PC-3 (cell line): ENCODE results near the gene TMEM267. TPM values are rescaled to one million over a fixed set of nuclear protein-coding genes. Genes with fewer than 3 reads are reported as not detected.
"Not testable (repeated sequence)": the region's sequence is repeated elsewhere in the genome, so short reads cannot be mapped to it uniquely, and the experiment has no call there.

ENCODE experiments used
- ATAC-seq: fragments of 200-7000 bp; cut with Tn5 transposase; 2 replicates; pipeline ENCODE4 v1.9.1; 2020; ENCODE audit warnings: mild to moderate bottlenecking, moderate library complexity
- BruUV-seq: library from RNA; stranded (reverse); fragments of 400-500 nt; replicated peaks from 2 replicates; lab custom pipeline; 2021; lab: Mats Ljungman, UMichigan
- CTCF ChIA-PET: fragments of 300-600 bp; sonication (Branson Sonifier 250); formaldehyde crosslinking; loops from one replicate; lab custom pipeline; 2022; ENCODE audit warnings: antibody characterized with exemption; lab: Charles Lee
- POLR2A ChIA-PET: fragments of 300-600 bp; sonication (Branson Sonifier 250); formaldehyde crosslinking; loops from one replicate; lab custom pipeline; 2022; ENCODE audit warnings: antibody characterized with exemption; ENCODE audit not compliant: unreplicated experiment; lab: Charles Lee
- DNase-seq: peaks from one replicate; pipeline ENCODE4 v3.0.0-alpha.2; 2015
- H2AFZ ChIP-seq: fragments of 300-600 bp; sonication (generic); 2 replicates; pipeline ENCODE4 v1.6.0; 2016; ENCODE audit warnings: antibody characterized with exemption, low read length
- H3F3A ChIP-seq: fragments of 300-600 bp; sonication (generic); one replicate; pipeline ENCODE4 v1.6.0; 2017; ENCODE audit warnings: antibody characterized with exemption, low read length, control low read depth, mild to moderate bottlenecking; ENCODE audit not compliant: unreplicated experiment
- H3K27ac ChIP-seq: fragments of 300-600 bp; sonication (generic); 2 replicates; pipeline ENCODE4 v1.5.1; 2016; ENCODE audit warnings: mild to moderate bottlenecking, low read length
- H3K27me3 ChIP-seq: fragments of 300-600 bp; sonication (generic); 2 replicates; pipeline ENCODE4 v1.6.1; 2016; ENCODE audit warnings: low read length, mixed read lengths
- H3K36me3 ChIP-seq: fragments of 300-600 bp; sonication (generic); 2 replicates; pipeline ENCODE4 v1.6.1; 2016; ENCODE audit warnings: low read depth, mixed run types, low read length, mixed read lengths
- H3K4me1 ChIP-seq: fragments of 300-600 bp; sonication (generic); 2 replicates; pipeline ENCODE4 v1.5.1; 2016; ENCODE audit warnings: low read length; ENCODE audit not compliant: insufficient read depth
- H3K4me2 ChIP-seq: fragments of 300-600 bp; sonication (generic); 2 replicates; pipeline ENCODE4 v1.6.0; 2016; ENCODE audit warnings: low read length
- H3K4me3 ChIP-seq: fragments of 300-600 bp; sonication (generic); 2 replicates; pipeline ENCODE4 v1.5.1; 2016; ENCODE audit warnings: mild to moderate bottlenecking, low read length, mixed read lengths
- H3K79me2 ChIP-seq: fragments of 300-600 bp; sonication (generic); 2 replicates; pipeline ENCODE4 v1.6.1; 2017; ENCODE audit warnings: low read length, mixed read lengths
- H3K9ac ChIP-seq: fragments of 300-600 bp; sonication (generic); 2 replicates; pipeline ENCODE4 v1.6.0; 2016; ENCODE audit warnings: mild to moderate bottlenecking, low read length
- H3K9me2 ChIP-seq: fragments of 300-600 bp; sonication (generic); replicated peaks from 2 replicates; pipeline ENCODE4 v1.6.1; 2016; ENCODE audit warnings: mixed run types, low read length, mixed read lengths
- H3K9me3 ChIP-seq: fragments of 300-600 bp; sonication (generic); 2 replicates; pipeline ENCODE4 v1.6.1; 2016; ENCODE audit warnings: low read length, mixed read lengths
- H4K20me1 ChIP-seq: fragments of 300-600 bp; sonication (generic); 2 replicates; pipeline ENCODE4 v1.6.1; 2016; ENCODE audit warnings: low read length, mixed read lengths
- CTCF ChIP-seq: fragments of 300-600 bp; sonication (generic); conservative IDR thresholded peaks from 2 replicates; pipeline ENCODE4 v1.5.1; 2017; ENCODE audit warnings: antibody characterized with exemption, low read depth, mild to moderate bottlenecking, low read length
- EZH2 ChIP-seq: fragments of 300-600 bp; sonication (generic); IDR thresholded peaks from one replicate; pipeline ENCODE4 v1.6.1; 2017; ENCODE audit warnings: antibody characterized with exemption, mild to moderate bottlenecking, low read length; ENCODE audit not compliant: unreplicated experiment
- EZH2phosphoT487 ChIP-seq: fragments of 300-600 bp; sonication (generic); IDR thresholded peaks from 2 replicates; pipeline ENCODE4 v1.6.1; 2018; ENCODE audit warnings: mild to moderate bottlenecking, antibody characterized with exemption, low read length, borderline replicate concordance
- intact Hi-C: fragments of 100-400 bp; cut with micrococcal nuclease; formaldehyde crosslinking; loops from 2 replicates; pipeline ENCODE4 v1.9.0; 2023
- total RNA-seq: library from RNA; depleted of rRNA; stranded (reverse); fragments of >200 nt; gene quantifications from 2 replicates; pipeline ENCODE4 v1.2.3, GENCODE V29; 2014

TMEM267 gene
- total RNA-seq, 1 experiment from 2014 or later, result 10.0 TPM

GRCh38 chr5:43514025-43514424 is 30.4 kb upstream of the TMEM267 start:
- no peaks in the 10 kb centered on the region for H3K9me2 ChIP-seq
- peaks cover 26% of the 10 kb centered on the region for H3K79me2 ChIP-seq
- ATAC-seq, result no peak
- CTCF ChIA-PET, result no interaction called here
- no TSS peak for BruUV-seq
- peak; percentile 5 for DNase-seq
- peak overlapping the region; percentile 95 for H2AFZ ChIP-seq
- H3K9me3 ChIP-seq, result no peaks in the 10 kb centered on the region
- no peaks in the 10 kb centered on the region for H3F3A ChIP-seq
- POLR2A ChIA-PET, result interaction anchor here (2.0 kb wide), 1 partner anchor 30 kb away, joined by 17 read pairs; the partner anchor contains the start of gene TMEM267
- peak overlapping the region; percentile 89 for H3K4me2 ChIP-seq
- no peaks in the 10 kb centered on the region for H3K27me3 ChIP-seq
- intact Hi-C loops, result no loop called here
- peak overlapping the region; percentile 66; the same call in 1 of the 2 replicates for H3K27ac ChIP-seq
- no peaks in the 10 kb centered on the region for H3K36me3 ChIP-seq
- H3K4me3 ChIP-seq, result peak overlapping the region; percentile 82
- H4K20me1 ChIP-seq, result no peaks in the 10 kb centered on the region
- H3K4me1 ChIP-seq, result peaks cover 18% of the 10 kb centered on the region
- no peak for TF ChIP-seq CTCF
- TF ChIP-seq EZH2phosphoT487, result no peak
- no peak for TF ChIP-seq EZH2
- H3K9ac ChIP-seq, result peak overlapping the region; percentile 84

- H3K27ac ChIP-seq, DNase-seq, H2AFZ ChIP-seq, H3F3A ChIP-seq, ATAC-seq, H3K9me2 ChIP-seq, CTCF ChIA-PET, H3K4me2 ChIP-seq, H3K36me3 ChIP-seq, BruUV-seq, POLR2A ChIA-PET, H3K27me3 ChIP-seq, H3K9me3 ChIP-seq, H3K9ac ChIP-seq, intact Hi-C loops, H4K20me1 ChIP-seq, H3K4me3 ChIP-seq: not testable (repeated sequence)
- Histone ChIP-seq H3K79me2 (peaks cover 26% of the 10 kb centered on the region), H3K4me1 (peaks cover 18% of the 10 kb centered on the region)
Measured at GRCh38 chr5:43511062-43511461, 27.4 kb upstream of the TMEM267 start.

- intact Hi-C loops, result no loop called here
- no peaks in the 10 kb centered on the region for H3K9me2 ChIP-seq
- BruUV-seq, result no TSS peak
- no peak for DNase-seq
- no peaks in the 10 kb centered on the region for H3K4me1 ChIP-seq
- ATAC-seq, result no peak
- no peaks in the 10 kb centered on the region for H3K9me3 ChIP-seq
- TF ChIP-seq EZH2 (no peak), EZH2phosphoT487 (no peak), CTCF (no peak)
- ChIA-PET POLR2A (no interaction called here), CTCF (no interaction called here)
- H3K27me3 ChIP-seq, result no peaks in the 10 kb centered on the region
- H3K79me2 ChIP-seq, result no peaks in the 10 kb centered on the region
- no peak overlapping the region for H3K4me3 ChIP-seq
- no peaks in the 10 kb centered on the region for H4K20me1 ChIP-seq
- H3K27ac ChIP-seq, result no peak overlapping the region
- H2AFZ ChIP-seq, result no peak overlapping the region
- H3F3A ChIP-seq, result no peaks in the 10 kb centered on the region
- H3K36me3 ChIP-seq, result peaks cover 15% of the 10 kb centered on the region; the same call in 1 of the 2 replicates
- no peak overlapping the region for H3K9ac ChIP-seq
- H3K4me2 ChIP-seq, result no peak overlapping the region
Measured at GRCh38 chr5:43498581-43498980, 14.9 kb upstream of the TMEM267 start.
